Neural cell (in vitro differentiated cells): ENCODE results near the gene ATG7. TPM values are rescaled to one million over a fixed set of nuclear protein-coding genes. Genes with fewer than 3 reads are reported as not detected.

ENCODE experiments used
- H2AFZ ChIP-seq: fragments of 200-600, 300-800 bp; sonication (generic), shearing (Covaris generic); 2 replicates; pipeline ENCODE4 v1.6.0; 2014; ENCODE audit warnings: low read depth, mild to moderate bottlenecking, antibody characterized with exemption, low read length, moderate library complexity
- H3F3A ChIP-seq: fragments of 200-600 bp; shearing (Covaris generic); 2 replicates; pipeline ENCODE4 v1.6.1; 2016; ENCODE audit warnings: mild to moderate bottlenecking, moderate library complexity, mixed read lengths, antibody characterized with exemption, low read length; ENCODE audit not compliant: insufficient read depth, poor library complexity, severe bottlenecking
- H3K27ac ChIP-seq: fragments of 200-600, 300-800 bp; sonication (generic), shearing (Covaris generic); 2 replicates; pipeline ENCODE4 v1.5.1; 2014; ENCODE audit warnings: mild to moderate bottlenecking, low read length, moderate library complexity
- H3K27me3 ChIP-seq: fragments of 300-800, 200-600 bp; sonication (generic), shearing (Covaris generic); 2 replicates; pipeline ENCODE4 v1.6.0; 2014; ENCODE audit warnings: mild to moderate bottlenecking, low read depth, low read length, moderate library complexity; ENCODE audit not compliant: insufficient read depth
- H3K36me3 ChIP-seq: fragments of 300-800, 200-600 bp; sonication (generic), shearing (Covaris generic); 2 replicates; pipeline ENCODE4 v1.5.1; 2014; ENCODE audit warnings: mild to moderate bottlenecking, antibody characterized with exemption, low read length, moderate library complexity; ENCODE audit not compliant: insufficient read depth
- H3K4me2 ChIP-seq: fragments of 300-800, 200-600 bp; sonication (generic), shearing (Covaris generic); 2 replicates; pipeline ENCODE4 v1.6.0; 2014; ENCODE audit warnings: mild to moderate bottlenecking, low read length
- H3K4me3 ChIP-seq: fragments of 300-800, 200-600 bp; sonication (generic), shearing (Covaris generic); 2 replicates; pipeline ENCODE4 v1.5.1; 2014; ENCODE audit warnings: mild to moderate bottlenecking, low read length, moderate library complexity
- H3K79me2 ChIP-seq: fragments of 200-600 bp; shearing (Covaris generic); replicated peaks from 2 replicates; pipeline ENCODE4 v1.6.0; 2014; ENCODE audit warnings: mild to moderate bottlenecking, low read length, moderate library complexity; ENCODE audit not compliant: insufficient read depth
- H3K9ac ChIP-seq: fragments of 300-800, 200-600 bp; sonication (generic), shearing (Covaris generic); 2 replicates; pipeline ENCODE4 v1.6.1; 2016; ENCODE audit warnings: mild to moderate bottlenecking, low read length, mixed read lengths
- H3K9me2 ChIP-seq: fragments of 200-600 bp; shearing (Covaris generic); 2 replicates; pipeline ENCODE4 v1.6.1; 2016; ENCODE audit warnings: mild to moderate bottlenecking, low read length, mixed read lengths; ENCODE audit not compliant: insufficient read depth
- H3K9me3 ChIP-seq: fragments of 200-600, 300-800 bp; sonication (generic), shearing (Covaris generic); 2 replicates; pipeline ENCODE4 v1.6.1; 2016; ENCODE audit warnings: mild to moderate bottlenecking, mixed run types, low read length, moderate library complexity, mixed read lengths
- H4K20me1 ChIP-seq: fragments of 200-600 bp; shearing (Covaris generic); 2 replicates; pipeline ENCODE4 v1.6.1; 2016; ENCODE audit warnings: mild to moderate bottlenecking, mixed run types; ENCODE audit not compliant: insufficient read depth
- CTCF ChIP-seq: fragments of 450-650 bp; IDR thresholded peaks from 2 replicates; pipeline ENCODE4 v1.5.1; 2014; ENCODE audit warnings: antibody characterized with exemption, mild to moderate bottlenecking, moderate library complexity; ENCODE audit not compliant: poor library complexity, severe bottlenecking
- EP300 ChIP-seq: fragments of 450-650 bp; conservative IDR thresholded peaks from 2 replicates; pipeline ENCODE4 v1.6.1; 2014; ENCODE audit warnings: antibody characterized with exemption, mild to moderate bottlenecking, moderate library complexity; ENCODE audit not compliant: poor library complexity, severe bottlenecking
- EZH2 ChIP-seq: fragments of 200-600, 300-800 bp; shearing (Covaris generic), sonication (generic); IDR thresholded peaks from 2 replicates; pipeline ENCODE4 v1.6.1; 2014; ENCODE audit warnings: antibody characterized with exemption, low read length, borderline replicate concordance, mild to moderate bottlenecking; ENCODE audit not compliant: insufficient read depth, poor library complexity, severe bottlenecking
- MXI1 ChIP-seq: fragments of 450-650 bp; conservative IDR thresholded peaks from 2 replicates; pipeline ENCODE4 v1.6.1; 2014; ENCODE audit warnings: antibody characterized with exemption, mild to moderate bottlenecking; ENCODE audit not compliant: poor library complexity, severe bottlenecking
- POLR2AphosphoS5 ChIP-seq: IDR thresholded peaks from 2 replicates; pipeline ENCODE4 v1.6.1; 2012
- RAD21 ChIP-seq: fragments of 450-650 bp; conservative IDR thresholded peaks from 2 replicates; pipeline ENCODE4 v1.6.1; 2014; ENCODE audit warnings: antibody characterized with exemption, mild to moderate bottlenecking, moderate library complexity
- REST ChIP-seq: IDR thresholded peaks from 2 replicates; pipeline ENCODE4 v1.6.1; 2012; ENCODE audit warnings: borderline replicate concordance
- SMC3 ChIP-seq: fragments of 450-650 bp; conservative IDR thresholded peaks from 2 replicates; pipeline ENCODE4 v1.6.1; 2014; ENCODE audit warnings: antibody characterized with exemption, mild to moderate bottlenecking, moderate library complexity; ENCODE audit not compliant: poor library complexity
- TAF1 ChIP-seq: IDR thresholded peaks from 2 replicates; pipeline ENCODE4 v1.6.1; 2012; ENCODE audit warnings: low read depth
- polyA plus RNA-seq: library from polyadenylated mRNA; depleted of rRNA; stranded (reverse); fragments of >200 nt; gene quantifications from 2 replicates; pipeline ENCODE4 v1.2.3, GENCODE V29; 2014

Gene ATG7
- polyA plus RNA-seq, 1 donor from 2014 or later = 28.8 TPM

DNA sequence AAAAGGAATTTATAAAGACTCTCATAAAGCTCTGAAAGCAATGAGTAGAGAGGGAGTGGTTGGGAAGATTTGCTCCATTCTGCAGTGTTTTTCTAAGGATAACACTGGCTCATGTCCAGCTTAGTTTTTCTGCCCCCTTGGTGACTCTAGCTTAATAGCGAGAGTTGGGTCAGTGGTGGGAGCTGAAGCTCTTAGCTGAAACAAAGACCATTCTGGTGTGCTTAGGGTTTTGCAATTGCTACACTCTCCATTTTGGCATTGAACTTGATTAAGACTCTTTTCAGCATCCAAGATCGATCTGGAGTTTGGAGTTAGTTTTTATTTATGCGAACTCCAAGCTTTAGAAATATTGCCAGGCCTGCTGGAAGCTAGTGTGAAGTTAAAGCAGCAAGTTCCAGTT, 98.0 kb downstream of the ATG7 start:
- Histone ChIP-seq H3K9me3 (no peaks in the 10 kb centered on the region), H3K4me2 (no peak overlapping the region), H4K20me1 (no peaks in the 10 kb centered on the region), H3K4me3 (no peak overlapping the region), H3K27ac (no peak overlapping the region), H2AFZ (no peak overlapping the region), H3F3A (no peaks in the 10 kb centered on the region), H3K9me2 (no peaks in the 10 kb centered on the region), H3K9ac (no peak overlapping the region), H3K36me3 (no peaks in the 10 kb centered on the region), H3K79me2 (no peaks in the 10 kb centered on the region), H3K27me3 (peaks cover 3% of the 10 kb centered on the region)
- no peak for TF ChIP-seq CTCF
- TF ChIP-seq SMC3 = no peak
- TF ChIP-seq EP300 = no peak
- no peak for TF ChIP-seq RAD21

DNA sequence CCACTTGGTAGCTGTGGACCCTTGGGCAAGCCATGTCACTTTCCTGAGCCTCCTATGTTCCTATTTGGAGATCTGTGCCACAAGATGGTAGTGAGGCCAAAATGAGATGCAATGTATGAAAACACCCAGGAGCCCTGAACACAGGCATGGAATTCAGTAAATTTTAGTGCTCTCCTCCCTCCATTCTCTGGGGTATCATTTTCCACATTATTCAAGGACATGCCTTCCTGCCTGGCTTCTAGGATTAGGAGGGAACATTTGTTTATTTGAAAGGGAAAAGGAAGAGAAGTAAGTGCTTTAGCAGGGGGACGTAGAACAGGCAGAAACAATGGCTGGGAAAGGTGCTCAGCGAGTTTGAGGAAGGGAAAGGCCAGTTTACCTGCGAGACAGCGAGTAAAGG, 98.8 kb downstream of the ATG7 start:
- no peaks in the 10 kb centered on the region for H3K27me3 ChIP-seq
- no peaks in the 10 kb centered on the region for H3K9me3 ChIP-seq
- H3K79me2 ChIP-seq = no peaks in the 10 kb centered on the region
- H3K27ac ChIP-seq = no peak overlapping the region
- no peaks in the 10 kb centered on the region for H3K9me2 ChIP-seq
- no peaks in the 10 kb centered on the region for H4K20me1 ChIP-seq
- H3K36me3 ChIP-seq = no peaks in the 10 kb centered on the region
- H3F3A ChIP-seq = no peaks in the 10 kb centered on the region
- no peak overlapping the region for H2AFZ ChIP-seq
- no peak overlapping the region for H3K9ac ChIP-seq
- TF ChIP-seq TAF1 = no peak
- TF ChIP-seq MXI1 = no peak
- TF ChIP-seq SMC3 = no peak
- TF ChIP-seq EP300 = no peak
- TF ChIP-seq EZH2 = no peak
- no peak for TF ChIP-seq REST
- no peak for TF ChIP-seq CTCF
- no peak for TF ChIP-seq POLR2AphosphoS5
- no peak for TF ChIP-seq RAD21
- H3K4me3 ChIP-seq = no peak overlapping the region
- no peak overlapping the region for H3K4me2 ChIP-seq
